GM19193 (cell line): ENCODE measurements around the gene CPNE6.

Experiments used
- POLR2A ChIP-seq: IDR thresholded peaks from 4 replicates; pipeline ENCODE4 v1.6.1; 2011; ENCODE audit not compliant: insufficient read depth, insufficient read length; ENCODE audit errors: extremely low read depth

The CPNE6 gene

GRCh38 chr14:24071144-24071697 is at the start of gene CPNE6:
TSS of gene CPNE6 (plus strand) at chr14:24071562. CDS start at chr14:24072937, 1,375 bp downstream.
- no peak for TF ChIP-seq POLR2A

GRCh38 chr14:24032727-24033418 is 38.5 kb upstream of the CPNE6 start:
- TF ChIP-seq POLR2A = no peak

GRCh38 chr14:24036169-24036962 is 35.0 kb upstream of the CPNE6 start:
- no peak for TF ChIP-seq POLR2A

GRCh38 chr14:24037658-24038037 is 33.7 kb upstream of the CPNE6 start:
- no peak for TF ChIP-seq POLR2A

- TF ChIP-seq POLR2A = no peak
These were observed 32.7 kb upstream of the CPNE6 start for GRCh38 chr14:24038686-24039085.

GRCh38 chr14:24040692-24041091 is 30.7 kb upstream of the CPNE6 start:
- no peak for TF ChIP-seq POLR2A

- no peak for TF ChIP-seq POLR2A
These were observed 28.6 kb upstream of the CPNE6 start for GRCh38 chr14:24042746-24043145.

- TF ChIP-seq POLR2A = no peak
These were observed 20.1 kb upstream of the CPNE6 start for GRCh38 chr14:24051176-24051788.

- peak; percentile 58 for TF ChIP-seq POLR2A
These were observed 19.3 kb upstream of the CPNE6 start, which contains the start of gene CARMIL3 for GRCh38 chr14:24051789-24052655. TSS of gene CARMIL3 (plus strand) at chr14:24052009. CDS start at chr14:24052154, 145 bp downstream.

- TF ChIP-seq POLR2A = no peak
These were observed 18.5 kb upstream of the CPNE6 start for GRCh38 chr14:24052656-24053547.

- no peak for TF ChIP-seq POLR2A
These were observed 17.6 kb upstream of the CPNE6 start for GRCh38 chr14:24053548-24054323.

- TF ChIP-seq POLR2A = no peak
These were observed 17.1 kb upstream of the CPNE6 start for GRCh38 chr14:24054324-24054641.

- TF ChIP-seq POLR2A = no peak
These were observed 16.7 kb upstream of the CPNE6 start for GRCh38 chr14:24054646-24055045.
